ENCODE results near the gene CAPN14. TPM values are rescaled to one million over a fixed set of nuclear protein-coding genes. Genes with fewer than 3 reads are reported as not detected.

CAPN14 gene
- total RNA-seq, 3 donors from 2014 or later: 0.16 to 0.44 (median 0.33) TPM

- intact Hi-C loops (cut with DNase I; ENCODE audit: low total_unique reads): no loop called here
- H3K27me3 ChIP-seq: no peaks in the 10 kb centered on the region
- peak overlapping the region; percentile 82 to 92 for H3K27ac ChIP-seq
- peaks cover 0 to under 1% of the 10 kb centered on the region in 2 donors for H3K4me1 ChIP-seq
- TF ChIP-seq POLR2A (IDR thresholded peaks at IDR 0.05) (no peak), POLR2AphosphoS5 (IDR thresholded peaks at IDR 0.05) (no peak), CTCF (IDR thresholded peaks at IDR 0.05) (no peak)
- H3K4me3 ChIP-seq: no peak overlapping the region
- DNase-seq (ENCODE audit: low spot score in 2 of 2): no peak
- no peaks in the 10 kb centered on the region for H3K36me3 ChIP-seq
- no peaks in the 10 kb centered on the region for H3K9me3 ChIP-seq
Observed at GRCh38 chr2:31240381-31241365, 23.4 kb upstream of the CAPN14 start.

- no peak for TF ChIP-seq POLR2A (IDR thresholded peaks at IDR 0.05)
- TF ChIP-seq CTCF (IDR thresholded peaks at IDR 0.05): no peak
- TF ChIP-seq POLR2AphosphoS5 (IDR thresholded peaks at IDR 0.05): no peak
- Histone ChIP-seq H3K27me3 (no peaks in the 10 kb centered on the region), H3K36me3 (no peaks in the 10 kb centered on the region), H3K27ac (peak overlapping the region; percentile 82 to 92), H3K4me1 (peaks cover 0 to 5% of the 10 kb centered on the region in 2 donors), H3K4me3 (peak overlapping the region in 1 of 3 donors; percentile 37), H3K9me3 (no peaks in the 10 kb centered on the region)
- intact Hi-C loops (cut with DNase I; ENCODE audit: low total_unique reads): no loop called here
- DNase-seq (ENCODE audit: low spot score in 2 of 2): peak in 1 of 2 donors; percentile 43
Observed at GRCh38 chr2:31239593-31240177, 22.4 kb upstream of the CAPN14 start.

- H3K27ac ChIP-seq: peak overlapping the region; percentile 82 to 92
- no peaks in the 10 kb centered on the region for H3K36me3 ChIP-seq
- peaks cover 0 to 5% of the 10 kb centered on the region in 2 donors for H3K4me1 ChIP-seq
- H3K4me3 ChIP-seq: no peak overlapping the region
- intact Hi-C loops (cut with DNase I; ENCODE audit: low total_unique reads): no loop called here
- H3K27me3 ChIP-seq: no peaks in the 10 kb centered on the region
- no peaks in the 10 kb centered on the region for H3K9me3 ChIP-seq
- TF ChIP-seq CTCF (IDR thresholded peaks at IDR 0.05) (no peak), POLR2A (IDR thresholded peaks at IDR 0.05) (no peak), POLR2AphosphoS5 (IDR thresholded peaks at IDR 0.05) (no peak)
- DNase-seq (ENCODE audit: low spot score in 2 of 2): no peak
Observed at GRCh38 chr2:31238906-31239592, 21.7 kb upstream of the CAPN14 start.

- Histone ChIP-seq H3K27me3 (no peaks in the 10 kb centered on the region), H3K27ac (peak overlapping the region; percentile 82 to 92), H3K9me3 (no peaks in the 10 kb centered on the region), H3K36me3 (no peaks in the 10 kb centered on the region), H3K4me3 (no peak overlapping the region), H3K4me1 (peaks cover 0 to 5% of the 10 kb centered on the region in 2 donors)
- TF ChIP-seq CTCF (IDR thresholded peaks at IDR 0.05): no peak
- TF ChIP-seq POLR2A (IDR thresholded peaks at IDR 0.05): no peak
- no peak for TF ChIP-seq POLR2AphosphoS5 (IDR thresholded peaks at IDR 0.05)
- no peak for DNase-seq (ENCODE audit: low spot score in 2 of 2)
- intact Hi-C loops (cut with DNase I; ENCODE audit: low total_unique reads): no loop called here
Observed at GRCh38 chr2:31238126-31238905, 21.0 kb upstream of the CAPN14 start.
